Activated CD8-positive, alpha-beta T cell treated with anti-CD3 and anti-CD28 coated beads for 36 hours (primary cell): ENCODE results near the gene CYP1A1. TPM values are rescaled to one million over a fixed set of nuclear protein-coding genes. Genes with fewer than 3 reads are reported as not detected.

Experiments
- ATAC-seq: fragments of 200-7000 bp; cut with Tn5 transposase; one replicate; pipeline ENCODE4 v1.10.0; 2021; ENCODE audit warnings: mild to moderate bottlenecking, moderate library complexity
- CTCF ChIA-PET: fragments of 350-600 bp; sonication (Branson Sonifier 250); formaldehyde crosslinking; loops from one replicate; lab custom pipeline; 2021; ENCODE audit warnings: antibody characterized with exemption; lab: Charles Lee
- POLR2A ChIA-PET: fragments of 350-600 bp; sonication (Branson Sonifier 250); formaldehyde crosslinking; loops from one replicate; lab custom pipeline; 2021; ENCODE audit warnings: antibody characterized with exemption; lab: Charles Lee
- DNase-seq: peaks from one replicate; pipeline ENCODE4 v3.0.0-alpha.2; 2020
- H3K27ac Mint-ChIP-seq: one replicate; pipeline ENCODE4 v1.8.0; 2021; ENCODE audit warnings: mild to moderate bottlenecking, mixed read lengths
- H3K27me3 Mint-ChIP-seq: one replicate; pipeline ENCODE4 v1.8.0; 2021; ENCODE audit warnings: mixed read lengths
- H3K36me3 Mint-ChIP-seq: one replicate; pipeline ENCODE4 v1.8.0; 2021; ENCODE audit warnings: low read depth, mixed read lengths
- H3K4me1 Mint-ChIP-seq: one replicate; pipeline ENCODE4 v1.8.0; 2021; ENCODE audit warnings: low read depth, mixed read lengths
- H3K4me3 Mint-ChIP-seq: one replicate; pipeline ENCODE4 v1.8.0; 2021; ENCODE audit warnings: mild to moderate bottlenecking, moderate library complexity, mixed read lengths
- H3K9me3 Mint-ChIP-seq: one replicate; pipeline ENCODE4 v1.8.0; 2021; ENCODE audit warnings: mixed read lengths
- intact Hi-C: fragments of 100-400 bp; cut with micrococcal nuclease; formaldehyde crosslinking; loops from one replicate; pipeline ENCODE4 v1.10.0; 2022
- total RNA-seq, 2 experiments: library from RNA; stranded (reverse); gene quantifications; one replicate each; pipeline ENCODE4 v1.2.3, GENCODE V29; 2021
- TF ChIP-seq, protein P1 (sequence below): fragments of 200-600 bp; IDR thresholded peaks from one replicate; pipeline ENCODE4 v1.8.0; 2022; ENCODE audit warnings: antibody characterized with exemption, mild to moderate bottlenecking

Gene CYP1A1
- total RNA-seq, 2 experiments from 2014 or later = 4.3 to 4.9 TPM

DNA sequence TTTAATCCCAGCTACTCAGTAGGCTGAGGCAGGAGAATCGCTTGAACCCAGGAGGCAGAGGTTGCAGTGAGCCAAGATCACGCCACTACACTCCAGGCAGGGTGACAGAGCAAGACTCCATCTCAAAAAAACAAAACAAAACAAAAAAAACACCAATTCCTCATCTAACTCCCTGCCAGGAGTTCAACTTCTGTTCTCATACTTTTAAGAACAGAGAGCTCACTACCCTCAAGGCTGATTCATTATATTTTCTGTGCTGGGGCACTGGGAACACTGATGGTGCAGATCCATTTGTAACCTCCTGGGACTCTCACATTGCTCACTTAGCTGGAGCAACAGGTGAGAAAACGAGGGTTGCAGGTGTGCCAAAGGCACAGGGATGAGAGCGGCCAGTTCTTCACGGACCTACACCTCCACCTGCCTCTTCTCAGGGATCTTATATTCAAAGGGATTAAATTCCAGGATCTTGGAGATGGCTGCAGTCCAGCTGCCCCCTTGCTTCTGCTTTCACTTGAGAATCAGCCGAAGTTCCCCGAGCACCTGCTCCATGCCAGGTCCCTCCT is 44.2 kb upstream of the CYP1A1 start:
- H3K27ac Mint-ChIP-seq = no peak overlapping the region
- DNase-seq (no peak), ATAC-seq (no peak)
- H3K4me1 Mint-ChIP-seq = peaks cover 29% of the 10 kb centered on the region
- no peaks in the 10 kb centered on the region for H3K9me3 Mint-ChIP-seq
- peaks cover 2% of the 10 kb centered on the region for H3K27me3 Mint-ChIP-seq
- ChIA-PET POLR2A (interaction anchor here (0.6 to 21.2 kb wide), 11 partner anchors 8 to 169 kb away, joined by 3 to 410 read pairs (median 7); partner anchors contain the start of gene CSK), CTCF (interaction anchor here (0.6 to 30.3 kb wide), 59 partner anchors 8 to 400 kb away, joined by 3 to 1327 read pairs (median 4); partner anchors contain the start of genes CLK3, CPLX3, CSK and CYP1A1)
- intact Hi-C loops = loop anchor here (1.0 to 2.0 kb wide), 2 partner anchors 31 to 134 kb away; no protein-coding TSS in a partner anchor
- TF ChIP-seq, protein P1, sequence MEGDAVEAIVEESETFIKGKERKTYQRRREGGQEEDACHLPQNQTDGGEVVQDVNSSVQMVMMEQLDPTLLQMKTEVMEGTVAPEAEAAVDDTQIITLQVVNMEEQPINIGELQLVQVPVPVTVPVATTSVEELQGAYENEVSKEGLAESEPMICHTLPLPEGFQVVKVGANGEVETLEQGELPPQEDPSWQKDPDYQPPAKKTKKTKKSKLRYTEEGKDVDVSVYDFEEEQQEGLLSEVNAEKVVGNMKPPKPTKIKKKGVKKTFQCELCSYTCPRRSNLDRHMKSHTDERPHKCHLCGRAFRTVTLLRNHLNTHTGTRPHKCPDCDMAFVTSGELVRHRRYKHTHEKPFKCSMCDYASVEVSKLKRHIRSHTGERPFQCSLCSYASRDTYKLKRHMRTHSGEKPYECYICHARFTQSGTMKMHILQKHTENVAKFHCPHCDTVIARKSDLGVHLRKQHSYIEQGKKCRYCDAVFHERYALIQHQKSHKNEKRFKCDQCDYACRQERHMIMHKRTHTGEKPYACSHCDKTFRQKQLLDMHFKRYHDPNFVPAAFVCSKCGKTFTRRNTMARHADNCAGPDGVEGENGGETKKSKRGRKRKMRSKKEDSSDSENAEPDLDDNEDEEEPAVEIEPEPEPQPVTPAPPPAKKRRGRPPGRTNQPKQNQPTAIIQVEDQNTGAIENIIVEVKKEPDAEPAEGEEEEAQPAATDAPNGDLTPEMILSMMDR = no peak
- no peak overlapping the region for H3K4me3 Mint-ChIP-seq
- no peaks in the 10 kb centered on the region for H3K36me3 Mint-ChIP-seq

DNA sequence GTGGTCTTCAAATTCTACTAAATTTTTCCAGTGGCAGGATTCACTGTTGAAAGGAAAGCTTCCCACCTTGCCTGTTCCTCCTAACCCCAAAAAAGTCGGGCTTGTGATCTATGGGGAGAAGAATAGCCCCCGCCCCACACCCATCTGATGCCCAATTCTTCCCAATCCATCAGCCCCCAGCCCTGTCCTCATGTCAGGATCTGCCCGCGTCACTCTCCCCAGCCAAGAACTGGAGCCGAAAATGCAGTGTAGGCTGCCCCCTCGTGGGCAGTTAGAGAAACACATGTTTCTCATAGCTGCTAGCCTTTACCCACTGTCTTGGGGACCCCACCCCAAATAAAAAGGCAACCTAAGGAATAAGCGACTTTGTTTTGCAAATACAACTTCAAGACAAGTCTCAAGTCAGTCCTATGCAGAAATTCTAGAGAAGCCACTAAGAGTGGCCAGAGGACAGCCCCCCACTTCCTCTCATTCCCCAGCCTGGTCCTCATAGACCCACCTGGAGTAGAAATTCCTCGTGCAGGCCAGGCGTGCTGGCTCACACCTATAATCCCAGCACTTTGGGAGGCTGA is 43.5 kb upstream of the CYP1A1 start:
- POLR2A ChIA-PET = interaction anchor here (1.0 to 21.2 kb wide), 10 partner anchors 8 to 152 kb away, joined by 3 to 410 read pairs (median 6); partner anchors contain the start of gene CSK
- peaks cover 24% of the 10 kb centered on the region for H3K4me1 Mint-ChIP-seq
- H3K27ac Mint-ChIP-seq = peak overlapping the region; percentile 44
- H3K4me3 Mint-ChIP-seq = peak overlapping the region; percentile 19
- CTCF ChIA-PET = interaction anchor here (0.6 to 30.3 kb wide), 54 partner anchors 11 to 397 kb away, joined by 3 to 1327 read pairs (median 5); partner anchors contain the start of genes CLK3, CPLX3, CSK and CYP1A2
- TF ChIP-seq, protein P1 = peak; percentile 85
- intact Hi-C loops = loop anchor here (1.0 kb wide), 1 partner anchor 134 kb away; no protein-coding TSS in a partner anchor
- no peaks in the 10 kb centered on the region for H3K36me3 Mint-ChIP-seq
- peak; percentile 59 for ATAC-seq
- H3K27me3 Mint-ChIP-seq = peaks cover 2% of the 10 kb centered on the region
- peak; percentile 74 for DNase-seq
- no peaks in the 10 kb centered on the region for H3K9me3 Mint-ChIP-seq

DNA sequence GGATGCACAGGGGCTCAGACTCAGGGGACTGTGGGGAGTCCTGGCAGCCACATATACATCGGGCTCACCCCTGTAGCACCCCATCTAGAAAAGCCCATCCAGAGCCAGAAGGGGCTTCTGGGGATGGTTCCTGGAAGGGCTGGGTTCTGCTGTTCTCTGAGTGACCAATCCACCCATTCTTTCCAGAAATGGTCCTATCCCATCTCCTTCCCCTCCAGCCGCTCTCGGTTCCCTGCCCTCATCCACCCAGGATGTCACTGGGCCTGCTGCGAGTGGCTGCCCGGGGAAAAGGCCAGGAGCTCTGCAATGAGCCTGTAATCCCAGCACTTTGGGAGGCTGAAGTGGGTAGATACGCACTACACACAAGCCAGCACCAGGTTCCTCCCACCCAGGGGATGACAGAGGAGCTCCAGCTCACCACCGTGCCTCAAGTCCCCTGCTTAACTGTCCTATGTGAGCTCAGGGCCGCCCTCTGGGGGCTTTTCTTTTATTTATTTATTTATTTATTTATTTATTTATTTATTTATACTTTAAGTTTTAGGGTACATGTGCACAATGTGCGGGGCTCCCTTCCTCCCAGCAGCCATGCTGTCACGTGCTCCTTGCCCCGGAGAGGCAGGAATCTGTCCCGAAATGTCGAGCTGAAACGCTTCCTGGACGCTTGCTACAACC is 42.9 kb upstream of the CYP1A1 start:
- ATAC-seq (peak; percentile 18), DNase-seq (no peak)
- no peaks in the 10 kb centered on the region for H3K9me3 Mint-ChIP-seq
- ChIA-PET POLR2A (interaction anchor here (1.0 to 21.2 kb wide), 10 partner anchors 8 to 151 kb away, joined by 3 to 410 read pairs (median 6); partner anchors contain the start of gene CSK), CTCF (interaction anchor here (0.7 to 30.3 kb wide), 42 partner anchors 10 to 396 kb away, joined by 3 to 1327 read pairs (median 6); partner anchors contain the start of genes CLK3, CPLX3, CSK and CYP1A2)
- peak overlapping the region; percentile 19 for H3K4me3 Mint-ChIP-seq
- H3K27me3 Mint-ChIP-seq = peaks cover 2% of the 10 kb centered on the region
- no peaks in the 10 kb centered on the region for H3K36me3 Mint-ChIP-seq
- peak overlapping the region; percentile 44 for H3K27ac Mint-ChIP-seq
- intact Hi-C loops = no loop called here
- peaks cover 18% of the 10 kb centered on the region for H3K4me1 Mint-ChIP-seq
- TF ChIP-seq, protein P1 = no peak

DNA sequence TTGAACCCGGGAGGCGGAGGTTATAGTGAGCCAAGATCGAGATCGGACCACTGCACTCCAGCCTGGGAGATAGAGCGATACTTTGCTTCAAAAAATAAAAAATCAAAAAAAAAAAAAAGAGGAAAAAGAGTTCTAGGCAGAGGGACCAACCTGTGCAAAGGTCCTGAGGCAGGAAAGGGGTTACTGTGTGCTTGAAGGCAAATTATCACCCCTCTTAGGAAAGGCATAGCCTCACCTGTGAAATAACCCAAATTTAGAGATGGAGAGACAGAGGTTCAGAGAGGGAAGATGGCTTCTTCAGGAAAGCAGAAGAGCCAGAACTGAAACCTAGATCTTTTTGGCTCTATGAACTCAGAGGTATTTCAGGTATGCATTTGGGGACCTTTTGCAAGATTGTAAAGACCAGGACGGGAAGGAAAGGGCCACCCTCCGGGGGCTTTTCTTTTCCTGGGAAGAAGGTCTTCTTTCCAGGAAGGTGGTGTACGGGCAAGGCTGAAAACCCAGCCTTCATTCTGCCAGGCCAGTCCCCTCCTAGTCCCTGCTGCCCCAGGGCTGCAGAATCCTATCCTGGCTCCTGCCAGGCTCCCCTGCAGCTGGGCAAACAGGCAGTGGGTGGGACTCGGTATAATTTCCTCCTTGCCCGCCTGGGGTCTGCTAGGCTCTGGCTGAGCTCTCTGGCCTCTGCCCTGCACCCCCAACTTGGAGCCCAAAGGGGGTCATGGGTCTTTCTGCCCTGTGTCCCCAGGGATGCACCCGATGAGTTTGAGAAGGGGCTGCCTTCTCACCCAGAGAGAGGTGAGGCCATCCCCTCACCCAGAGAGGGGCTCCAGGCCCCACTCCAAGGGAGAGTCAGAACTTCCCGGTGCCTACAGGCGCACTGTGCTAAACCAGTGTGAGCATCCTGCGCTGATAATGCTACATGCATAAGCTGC is 42.1 kb upstream of the CYP1A1 start:
- H3K9me3 Mint-ChIP-seq = no peaks in the 10 kb centered on the region
- ChIA-PET POLR2A (interaction anchor here (1.1 to 21.2 kb wide), 4 partner anchors 10 to 33 kb away, joined by 4 to 410 read pairs (median 20); partner anchors contain the start of gene CSK), CTCF (interaction anchor here (0.9 to 30.3 kb wide), 30 partner anchors 9 to 395 kb away, joined by 3 to 1327 read pairs (median 8); partner anchors contain the start of genes CLK3, CPLX3, CSK and CYP1A2)
- peaks cover 2% of the 10 kb centered on the region for H3K27me3 Mint-ChIP-seq
- intact Hi-C loops = no loop called here
- no peak overlapping the region for H3K27ac Mint-ChIP-seq
- no peak for DNase-seq
- H3K4me3 Mint-ChIP-seq = no peak overlapping the region
- ATAC-seq = no peak
- peaks cover 25% of the 10 kb centered on the region for H3K4me1 Mint-ChIP-seq
- TF ChIP-seq, protein P1 = no peak
- H3K36me3 Mint-ChIP-seq = no peaks in the 10 kb centered on the region
